CD14-positive monocyte (primary cell): ENCODE data around the gene FBXW2. TPM values are rescaled to one million over a fixed set of nuclear protein-coding genes. Genes with fewer than 3 reads are reported as not detected.
A peak's percentile ranks its signal among the peaks of the same experiment; 100 is the strongest.

Experiments used
- DNase-seq, 3 donors: peaks; one replicate each; pipeline ENCODE4 v3.0.0-alpha.2; 2011 to 2022
- H2AFZ ChIP-seq: 2 replicates; pipeline ENCODE4 v1.6.0; 2012; ENCODE audit warnings: mild to moderate bottlenecking, low read depth, low read length, inconsistent platforms; ENCODE audit not compliant: insufficient read depth, poor library complexity, severe bottlenecking
- H3K27ac ChIP-seq, 2 donors: 1 replicate in 1 of 2; 2 replicates in 1 of 2; pipeline ENCODE4 v1.5.1; 2012 to 2013; ENCODE audit warnings: low read length in 2 of 2, control low read depth in 1 of 2, inconsistent platforms in 1 of 2, low read depth in 1 of 2, mild to moderate bottlenecking in 1 of 2
- H3K27me3 ChIP-seq, 2 donors: one replicate each; pipeline versions ENCODE4 v1.6.0 to v1.6.1; 2011 to 2013; ENCODE audit warnings: low read length in 2 of 2; ENCODE audit not compliant: control insufficient read depth in 2 of 2, insufficient read depth in 2 of 2
- H3K36me3 ChIP-seq, 2 donors: replicated peaks in 1 of 2; 1 replicate in 1 of 2; 2 replicates in 1 of 2; pipeline versions ENCODE4 v1.5.1 to v1.6.1; 2012 to 2013; ENCODE audit warnings: low read length in 2 of 2, control low read depth in 1 of 2, inconsistent platforms in 1 of 2, mild to moderate bottlenecking in 1 of 2; ENCODE audit not compliant: insufficient read depth in 2 of 2, control insufficient read depth in 1 of 2
- H3K4me1 ChIP-seq, 2 donors: 1 replicate in 1 of 2; 2 replicates in 1 of 2; pipeline versions ENCODE4 v1.5.1 to v1.6.1; 2012 to 2013; ENCODE audit warnings: low read length in 2 of 2, control low read depth in 1 of 2, inconsistent platforms in 1 of 2, mild to moderate bottlenecking in 1 of 2, moderate library complexity in 1 of 2; ENCODE audit not compliant: insufficient read depth in 2 of 2, control insufficient read depth in 1 of 2
- H3K4me2 ChIP-seq: replicated peaks from 2 replicates; pipeline ENCODE3; 2012; ENCODE audit warnings: low read length, moderate library complexity, mild to moderate bottlenecking; ENCODE audit not compliant: poor library complexity, severe bottlenecking; ENCODE audit errors: extremely low read depth
- H3K4me3 ChIP-seq, 3 experiments: fragments of 200-600 bp in 1 of 3; sonication (generic) in 1 of 3; replicated peaks in 1 of 3; 1 replicate in 2 of 3; 2 replicates in 1 of 3; pipeline ENCODE4 v1.5.1; 2011 to 2013; ENCODE audit warnings: low read length in 3 of 3, mild to moderate bottlenecking in 3 of 3, control low read depth in 2 of 3, low read depth in 2 of 3, inconsistent platforms in 1 of 3, moderate library complexity in 1 of 3
- H3K79me2 ChIP-seq: 2 replicates; pipeline ENCODE4 v1.6.0; 2012; ENCODE audit warnings: mild to moderate bottlenecking, control low read depth, inconsistent platforms, low read length, moderate library complexity; ENCODE audit not compliant: insufficient read depth
- H3K9ac ChIP-seq: 2 replicates; pipeline ENCODE4 v1.6.0; 2017; ENCODE audit warnings: low read length, mild to moderate bottlenecking; ENCODE audit not compliant: insufficient read depth, poor library complexity, severe bottlenecking
- H3K9me3 ChIP-seq, 2 donors: replicated peaks in 1 of 2; 1 replicate in 1 of 2; 2 replicates in 1 of 2; pipeline versions ENCODE4 v1.5.1 to v1.6.1; 2012 to 2013; ENCODE audit warnings: low read length in 2 of 2, control low read depth in 1 of 2; ENCODE audit not compliant: control insufficient read depth in 1 of 2, insufficient read depth in 1 of 2
- H4K20me1 ChIP-seq: 2 replicates; pipeline ENCODE4 v1.6.0; 2012; ENCODE audit warnings: mild to moderate bottlenecking, low read length, control low read depth, moderate library complexity; ENCODE audit not compliant: insufficient read depth
- H3K27ac Mint-ChIP-seq, 7 donors: one replicate each; pipeline ENCODE4 v1.8.0; 2020; ENCODE audit warnings: mild to moderate bottlenecking in 7 of 7, mixed read lengths in 7 of 7, moderate library complexity in 6 of 7, inconsistent platforms in 2 of 7
- H3K27me3 Mint-ChIP-seq, 3 donors: one replicate each; pipeline ENCODE4 v1.8.0; 2021 to 2022; ENCODE audit warnings: low read depth in 3 of 3, mild to moderate bottlenecking in 3 of 3, mixed read lengths in 3 of 3, moderate library complexity in 3 of 3, inconsistent platforms in 1 of 3
- H3K36me3 Mint-ChIP-seq, 2 donors: one replicate each; pipeline ENCODE4 v1.8.0; 2020; ENCODE audit warnings: mixed read lengths in 2 of 2, inconsistent platforms in 1 of 2, mild to moderate bottlenecking in 1 of 2
- H3K4me1 Mint-ChIP-seq: one replicate; pipeline ENCODE4 v1.8.0; 2020; ENCODE audit warnings: mild to moderate bottlenecking, mixed read lengths
- H3K4me3 Mint-ChIP-seq, 2 donors: one replicate each; pipeline ENCODE4 v1.8.0; 2020; ENCODE audit warnings: mild to moderate bottlenecking in 2 of 2, mixed read lengths in 2 of 2, moderate library complexity in 1 of 2
- H3K9me3 Mint-ChIP-seq, 7 donors: one replicate each; pipeline ENCODE4 v1.8.0; 2020 to 2022; ENCODE audit warnings: mixed read lengths in 7 of 7, mild to moderate bottlenecking in 6 of 7, moderate library complexity in 6 of 7, inconsistent platforms in 2 of 7
- WGBS: methylation state at CpG from one replicate; pipeline ENCODE4 v1.1.5; 2013; ENCODE audit warnings: missing lambda C conversion rate; ENCODE audit not compliant: insufficient coverage; 5-methylcytosine and 5-hydroxymethylcytosine counted together
- intact Hi-C, 2 donors: fragments of 100-400 bp; cut with micrococcal nuclease; formaldehyde crosslinking; loops; one replicate each; pipeline versions ENCODE4 v1.15.0 to v1.15.1; 2023
- polyA plus RNA-seq, 3 donors: library from polyadenylated mRNA; depleted of rRNA in 1 of 3; unstranded in 2 of 3; stranded (reverse) in 1 of 3; fragments of 300-500 nt in 2 of 3; fragments of >200 nt in 1 of 3; fragmentation: Illumina TruSeq in 2 of 3; gene quantifications; 1 replicate in 2 of 3; 2 replicates in 1 of 3; pipeline ENCODE4 v1.2.3, GENCODE V29; 2012 to 2021
- TF ChIP-seq, protein P1 (sequence below): fragments of 200-600 bp; IDR thresholded peaks from one replicate; pipeline ENCODE4 v1.8.0; 2022; ENCODE audit warnings: antibody characterized with exemption, mild to moderate bottlenecking

The FBXW2 gene
- polyA plus RNA-seq, 3 donors = 20.0 to 30.8 (median 28.9) TPM

DNA sequence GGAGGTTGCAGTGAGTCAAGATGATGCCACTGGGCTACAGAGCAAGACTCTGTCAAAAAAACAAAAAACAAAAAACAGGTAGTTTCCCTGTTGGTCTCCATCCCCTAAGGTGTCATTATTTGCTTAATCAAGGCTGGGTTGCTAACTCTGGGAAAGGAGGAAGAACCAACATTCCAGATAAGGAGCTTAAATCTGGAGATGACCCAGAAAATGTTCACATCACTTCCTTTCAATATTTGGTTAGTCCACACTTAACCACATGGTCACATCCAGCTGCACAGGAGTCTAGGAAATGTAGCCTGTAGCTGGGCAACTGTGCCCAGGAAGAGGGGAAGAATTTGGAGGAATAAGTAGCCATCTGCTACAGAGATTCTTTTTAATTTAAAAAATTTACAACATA lies 53.1 kb downstream of the FBXW2 start:
- Mint-ChIP-seq H3K36me3 (peaks cover 0 to 4% of the 10 kb centered on the region in 2 donors), H3K4me3 (no peak overlapping the region), H3K4me1 (peaks cover 56% of the 10 kb centered on the region), H3K27me3 (no peaks in the 10 kb centered on the region), H3K27ac (peak overlapping the region in 5 of 7 donors; percentile 15 to 87 (median 77)), H3K9me3 (peaks cover 0 to 14% (median 3%) of the 10 kb centered on the region in 7 donors)
- Histone ChIP-seq H3K9me3 (no peaks in the 10 kb centered on the region), H3K27me3 (no peaks in the 10 kb centered on the region), H3K36me3 (no peaks in the 10 kb centered on the region), H3K79me2 (peaks cover 30% of the 10 kb centered on the region), H3K4me2 (no peak overlapping the region), H2AFZ (no peak overlapping the region), H3K4me3 (no peak overlapping the region), H3K4me1 (peaks cover 57 to 70% of the 10 kb centered on the region in 2 donors), H3K27ac (peak overlapping the region in 1 of 2 donors; percentile 68), H3K9ac (no peak overlapping the region), H4K20me1 (no peaks in the 10 kb centered on the region)
- TF ChIP-seq, protein P1, sequence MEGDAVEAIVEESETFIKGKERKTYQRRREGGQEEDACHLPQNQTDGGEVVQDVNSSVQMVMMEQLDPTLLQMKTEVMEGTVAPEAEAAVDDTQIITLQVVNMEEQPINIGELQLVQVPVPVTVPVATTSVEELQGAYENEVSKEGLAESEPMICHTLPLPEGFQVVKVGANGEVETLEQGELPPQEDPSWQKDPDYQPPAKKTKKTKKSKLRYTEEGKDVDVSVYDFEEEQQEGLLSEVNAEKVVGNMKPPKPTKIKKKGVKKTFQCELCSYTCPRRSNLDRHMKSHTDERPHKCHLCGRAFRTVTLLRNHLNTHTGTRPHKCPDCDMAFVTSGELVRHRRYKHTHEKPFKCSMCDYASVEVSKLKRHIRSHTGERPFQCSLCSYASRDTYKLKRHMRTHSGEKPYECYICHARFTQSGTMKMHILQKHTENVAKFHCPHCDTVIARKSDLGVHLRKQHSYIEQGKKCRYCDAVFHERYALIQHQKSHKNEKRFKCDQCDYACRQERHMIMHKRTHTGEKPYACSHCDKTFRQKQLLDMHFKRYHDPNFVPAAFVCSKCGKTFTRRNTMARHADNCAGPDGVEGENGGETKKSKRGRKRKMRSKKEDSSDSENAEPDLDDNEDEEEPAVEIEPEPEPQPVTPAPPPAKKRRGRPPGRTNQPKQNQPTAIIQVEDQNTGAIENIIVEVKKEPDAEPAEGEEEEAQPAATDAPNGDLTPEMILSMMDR = no peak
- no peak for DNase-seq
- intact Hi-C loops = loop anchor here in 1 of 2 donors (10.0 kb wide), 1 partner anchor 325 kb away; no protein-coding TSS in a partner anchor

DNA sequence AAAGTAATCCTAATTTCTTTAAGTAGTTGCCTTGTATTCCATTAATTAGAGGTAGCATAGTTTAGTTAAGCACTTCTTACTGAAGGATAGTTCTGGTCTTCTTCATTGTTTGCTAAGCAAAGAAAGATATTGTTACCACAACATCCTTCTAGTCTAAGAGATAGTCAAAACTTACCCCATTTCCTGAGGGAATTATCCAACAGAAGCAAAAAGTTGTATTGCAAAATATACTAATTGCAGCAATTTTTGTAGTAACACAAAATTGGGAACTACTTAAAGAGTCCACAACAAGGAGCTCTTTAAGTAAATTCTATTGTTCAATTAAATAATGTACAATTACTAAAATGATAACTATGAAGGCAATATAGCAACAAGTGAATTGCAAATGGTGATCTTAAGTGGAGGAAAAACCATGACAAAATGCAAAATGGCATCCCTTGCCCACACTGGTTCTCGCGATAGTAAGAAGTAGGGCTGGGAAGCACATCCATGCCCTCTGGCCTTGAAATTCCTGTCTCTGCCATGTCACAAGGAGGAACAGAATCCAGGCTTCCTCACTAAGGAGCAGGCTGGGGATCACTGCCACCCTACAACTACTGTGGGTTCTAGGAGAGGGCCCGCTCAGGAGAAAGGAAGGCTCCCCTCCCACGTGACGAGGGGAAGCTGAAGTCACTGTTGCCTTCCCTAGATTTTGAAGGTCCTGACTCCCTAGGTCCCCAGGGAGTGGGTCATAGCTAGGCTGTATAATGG lies 55.6 kb downstream of the FBXW2 start:
- Histone ChIP-seq H2AFZ (peak overlapping the region; percentile 55), H4K20me1 (no peaks in the 10 kb centered on the region), H3K9me3 (no peaks in the 10 kb centered on the region), H3K27me3 (no peaks in the 10 kb centered on the region), H3K4me1 (peaks cover 83 to 96% of the 10 kb centered on the region in 2 donors), H3K4me3 (peak overlapping the region in 1 of 3 experiments; percentile 56), H3K27ac (peak overlapping the region; percentile 89 to 98), H3K79me2 (peaks cover 49% of the 10 kb centered on the region), H3K4me2 (peak overlapping the region; percentile 52), H3K9ac (no peak overlapping the region), H3K36me3 (no peaks in the 10 kb centered on the region)
- H3K9me3 Mint-ChIP-seq = peaks cover 0 to 14% (median 3%) of the 10 kb centered on the region in 7 donors
- peaks cover 0 to 4% of the 10 kb centered on the region in 2 donors for H3K36me3 Mint-ChIP-seq
- H3K4me3 Mint-ChIP-seq = peak overlapping the region in 1 of 2 donors; percentile 39
- TF ChIP-seq, protein P1 = no peak
- H3K27me3 Mint-ChIP-seq = no peaks in the 10 kb centered on the region
- H3K4me1 Mint-ChIP-seq = peaks cover 75% of the 10 kb centered on the region
- H3K27ac Mint-ChIP-seq = peak overlapping the region; percentile 94 to 99 (median 99)
- DNase-seq = peak in 2 of 3 donors; percentile 66 to 90
- intact Hi-C loops = loop anchor here in 1 of 2 donors (10.0 kb wide), 2 partner anchors 47 to 53 kb away; no protein-coding TSS in a partner anchor
- WGBS = 25% methylated on average over 2 of the region's 5 CpGs
